Measurements from ENCODE around the gene NAMPT. TPM values are rescaled to one million over a fixed set of nuclear protein-coding genes. Genes with fewer than 3 reads are reported as not detected.

Gene NAMPT
- total and polyA plus RNA-seq, 9 of the 15 experiments (the other 6 are each of a cell fraction or from before 2014, with no cell fraction given), result 41.1 to 160 (median 106) TPM

DNA sequence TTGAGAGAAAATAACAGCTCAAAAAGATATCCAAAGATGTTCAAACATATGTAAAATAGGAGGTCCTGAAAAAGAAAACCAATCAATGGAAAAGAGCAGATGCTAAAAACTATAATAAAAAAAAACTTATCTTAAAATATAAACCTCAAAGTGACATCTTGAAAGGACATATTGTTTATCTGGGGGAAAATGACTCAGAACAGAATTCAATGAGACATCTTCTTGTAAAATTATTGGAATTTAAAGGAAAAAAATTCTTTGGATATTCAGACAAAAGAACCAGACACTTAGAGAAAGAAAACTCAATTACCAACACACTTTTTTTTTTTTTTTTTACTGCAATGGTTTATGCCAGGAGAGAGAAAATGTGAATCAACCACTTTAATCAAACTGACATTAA, 58.9 kb downstream of the NAMPT start:
- Histone ChIP-seq H2AFZ (ENCODE audit: low read depth, low read length) (no peak overlapping the region), H3K36me3 (ENCODE audit: control insufficient read depth, insufficient read depth, low read length) (no peaks in the 10 kb centered on the region), H3K9me1 (ENCODE audit: control insufficient read depth, insufficient read depth, low read length) (no peaks in the 10 kb centered on the region), H3K9me3 (replicated peaks; ENCODE audit: control insufficient read depth, insufficient read depth, low read depth, low read length) (no peaks in the 10 kb centered on the region), H3K27me3 (ENCODE audit: control insufficient read depth in 2 of 2, insufficient read depth in 2 of 2, low read length in 2 of 2) (no peaks in the 10 kb centered on the region), H3K4me2 (ENCODE audit: insufficient read depth, low read length) (no peak overlapping the region), H4K20me1 (replicated peaks; ENCODE audit: control insufficient read depth, insufficient read depth, low read length) (no peaks in the 10 kb centered on the region), H3K79me2 (ENCODE audit: control insufficient read depth, insufficient read depth, low read length) (no peaks in the 10 kb centered on the region), H3K4me1 (replicated peaks in 1 of 2; ENCODE audit: control insufficient read depth in 2 of 2, insufficient read depth in 2 of 2, low read length in 2 of 2) (no peaks in the 10 kb centered on the region; a peak in 1 of 5 replicates), H3K27ac (ENCODE audit: extremely low read depth, low read depth, low read length) (no peak overlapping the region), H3K9ac (ENCODE audit: insufficient read depth in 1 of 2, low read depth in 2 of 2, low read length in 2 of 2) (no peak overlapping the region), H3K4me3 (no peak overlapping the region)
- TF ChIP-seq GTF2E2 (tag; IDR thresholded peaks at IDR 0.05), result 0 out of 2 replicates have a peak, but pooled peaks have one; percentile 24
- TF ChIP-seq ZNF274 (IDR thresholded peaks at IDR 0.05; ENCODE audit: borderline replicate concordance, low read depth, low read length), result no peak
- no peak for TF ChIP-seq BDP1 (IDR thresholded peaks at IDR 0.05; ENCODE audit: insufficient read depth, insufficient read length)
- TF ChIP-seq EZH2 (IDR thresholded peaks at IDR 0.05; ENCODE audit: borderline replicate concordance, low read depth, low read length), result no peak
- TF ChIP-seq, protein P1, sequence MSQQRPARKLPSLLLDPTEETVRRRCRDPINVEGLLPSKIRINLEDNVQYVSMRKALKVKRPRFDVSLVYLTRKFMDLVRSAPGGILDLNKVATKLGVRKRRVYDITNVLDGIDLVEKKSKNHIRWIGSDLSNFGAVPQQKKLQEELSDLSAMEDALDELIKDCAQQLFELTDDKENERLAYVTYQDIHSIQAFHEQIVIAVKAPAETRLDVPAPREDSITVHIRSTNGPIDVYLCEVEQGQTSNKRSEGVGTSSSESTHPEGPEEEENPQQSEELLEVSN (IDR thresholded peaks at IDR 0.05; ENCODE audit: borderline replicate concordance in 1 of 2, extremely low read depth in 1 of 2, insufficient read depth in 1 of 2, insufficient read length in 1 of 2, low read depth in 1 of 2, low read length in 1 of 2, poor library complexity in 1 of 2, severe bottlenecking in 1 of 2), result no peak
- in situ Hi-C loops (cut with MboI), result no loop called here
- ChIA-PET CTCF (ENCODE audit: low intra/inter-chr PET ratio) (interaction anchor here (0.6 kb wide), 1 partner anchor 37 kb away, joined by 3 read pairs; no protein-coding TSS in a partner anchor), POLR2A (no interaction called here)
- DNase-seq (ENCODE audit: extremely low read depth in 1 of 4, low spot score in 3 of 4) (no peak), ATAC-seq (no peak), FAIRE-seq (no peak)
- no TSS peak for BruUV-seq (replicated peaks)
- intact Hi-C loops (cut with micrococcal nuclease), result no loop called here

Measured in K562 (cell line).